Ascending aorta (tissue), 2 donors: ENCODE measurements around the gene NDUFC1. TPM values are rescaled to one million over a fixed set of nuclear protein-coding genes. Genes with fewer than 3 reads are reported as not detected.
"Not testable (repeated sequence)": the region's sequence is repeated elsewhere in the genome, so short reads cannot be mapped to it uniquely, and the experiment has no call there.

Source experiments
- DNase-seq, 2 donors: peaks; one replicate each; pipeline ENCODE4 v3.0.0-alpha.2; 2019; ENCODE audit warnings: low spot score in 2 of 2
- H3K27ac ChIP-seq, 2 donors: fragments of 200-600 bp; sonication (generic); one replicate each; pipeline ENCODE4 v1.5.1; 2016 to 2017; ENCODE audit warnings: mild to moderate bottlenecking in 1 of 2
- H3K27me3 ChIP-seq: fragments of 200-600 bp; sonication (generic); one replicate; pipeline ENCODE4 v1.5.1; 2017
- H3K36me3 ChIP-seq, 2 donors: fragments of 200-600 bp; sonication (generic); one replicate each; pipeline ENCODE4 v1.5.1; 2016
- H3K4me1 ChIP-seq, 2 donors: fragments of 200-600 bp; sonication (generic); one replicate each; pipeline ENCODE4 v1.5.1; 2016 to 2017; ENCODE audit warnings: mild to moderate bottlenecking in 1 of 2
- H3K4me3 ChIP-seq, 2 donors: fragments of 200-600 bp; sonication (generic); one replicate each; pipeline ENCODE4 v1.5.1; 2016 to 2017; ENCODE audit warnings: mild to moderate bottlenecking in 1 of 2
- H3K9me3 ChIP-seq, 2 donors: fragments of 200-600 bp; sonication (generic); one replicate each; pipeline ENCODE4 v1.5.1; 2016
- CTCF ChIP-seq, 3 experiments: fragments of 200-600 bp in 2 of 3; fragments of 450-650 bp in 1 of 3; sonication (generic) in 2 of 3; IDR thresholded peaks; one replicate each; pipeline ENCODE4 v1.5.1; 2016 to 2019; ENCODE audit warnings: antibody characterized with exemption in 3 of 3, mild to moderate bottlenecking in 1 of 3, moderate library complexity in 1 of 3
- intact Hi-C: fragments of 100-400 bp; cut with DNase I; formaldehyde crosslinking; loops from one replicate; pipeline ENCODE4 v1.15.1; 2023
- total RNA-seq: library from RNA; depleted of rRNA; stranded (reverse); fragments of >200 nt; gene quantifications from one replicate; pipeline ENCODE4 v1.1.0, GENCODE V29; 2016

The NDUFC1 gene
- total RNA-seq, 1 donor from 2014 or later, result 10.7 TPM

DNA sequence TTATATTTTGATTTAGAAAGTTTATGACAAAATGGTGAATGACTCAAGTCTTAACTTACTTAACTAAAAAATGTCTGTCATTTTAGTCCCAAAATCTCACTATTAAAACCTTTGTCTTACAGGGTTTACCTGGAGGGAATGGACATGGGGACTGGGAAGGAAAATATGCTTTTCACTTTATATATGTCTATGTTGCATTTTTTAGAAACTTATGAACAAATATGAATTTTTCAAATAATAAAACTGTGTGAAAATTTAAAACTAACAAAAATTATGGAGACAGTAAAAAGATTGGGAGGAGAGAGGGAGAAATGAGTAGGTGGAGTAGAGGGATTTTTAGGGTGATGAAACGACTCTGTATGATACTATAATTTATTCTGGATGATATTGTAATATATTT, 28.4 kb downstream of the NDUFC1 start:
- intact Hi-C loops, result no loop called here
- H3K4me3 ChIP-seq, result no peak overlapping the region
- no peaks in the 10 kb centered on the region for H3K27me3 ChIP-seq
- no peak overlapping the region for H3K27ac ChIP-seq
- no peak for TF ChIP-seq CTCF (IDR thresholded peaks at IDR 0.05)
- H3K36me3 ChIP-seq, result no peaks in the 10 kb centered on the region
- no peaks in the 10 kb centered on the region for H3K9me3 ChIP-seq
- DNase-seq, result no peak
- H3K4me1 ChIP-seq, result no peaks in the 10 kb centered on the region

DNA sequence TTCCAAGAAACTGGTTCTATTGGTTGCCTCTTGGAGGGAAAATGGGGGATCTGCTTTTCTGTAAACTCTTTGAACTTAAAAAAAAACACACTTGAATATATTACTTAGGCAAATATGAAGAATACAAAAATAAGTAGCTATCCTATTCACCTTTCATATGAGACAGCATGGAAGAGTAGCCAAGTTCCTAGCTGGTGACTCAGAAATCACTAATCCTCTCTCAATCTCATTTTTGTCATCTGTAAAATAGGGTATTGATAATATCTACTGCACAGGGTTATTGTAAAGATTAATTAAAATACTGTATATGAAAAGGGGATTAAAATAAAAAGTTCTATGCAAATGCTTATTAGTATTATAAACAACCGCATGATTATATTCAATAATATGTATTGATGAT, 35.0 kb downstream of the NDUFC1 start:
- Histone ChIP-seq H3K4me1 (peaks cover 0 to 4% of the 10 kb centered on the region in 2 donors), H3K27me3 (no peaks in the 10 kb centered on the region), H3K4me3 (no peak overlapping the region), H3K36me3 (no peaks in the 10 kb centered on the region), H3K9me3 (no peaks in the 10 kb centered on the region), H3K27ac (no peak overlapping the region)
- intact Hi-C loops, result no loop called here
- TF ChIP-seq CTCF (IDR thresholded peaks at IDR 0.05), result no peak
- DNase-seq, result no peak

GRCh38 chr4:139266583-139267257, 35.6 kb downstream of the NDUFC1 start:
- Histone ChIP-seq H3K27ac (no peak overlapping the region), H3K27me3 (no peaks in the 10 kb centered on the region), H3K36me3 (no peaks in the 10 kb centered on the region), H3K9me3 (no peaks in the 10 kb centered on the region), H3K4me1 (peaks cover 0 to 4% of the 10 kb centered on the region in 2 donors), H3K4me3 (peak overlapping the region in 1 of 2 donors; percentile 50)
- intact Hi-C loops, result no loop called here
- peak; percentile 53 to 81 for DNase-seq
- no peak for TF ChIP-seq CTCF (IDR thresholded peaks at IDR 0.05)

GRCh38 chr4:139266208-139266582, 36.1 kb downstream of the NDUFC1 start:
- H3K4me3 ChIP-seq, result peak overlapping the region in 1 of 2 donors; percentile 50
- no peak overlapping the region for H3K27ac ChIP-seq
- H3K36me3 ChIP-seq, result no peaks in the 10 kb centered on the region
- TF ChIP-seq CTCF (IDR thresholded peaks at IDR 0.05), result no peak
- intact Hi-C loops, result no loop called here
- H3K9me3 ChIP-seq, result no peaks in the 10 kb centered on the region
- DNase-seq, result no peak
- H3K27me3 ChIP-seq, result no peaks in the 10 kb centered on the region
- peaks cover 0 to 4% of the 10 kb centered on the region in 2 donors for H3K4me1 ChIP-seq

GRCh38 chr4:139265654-139266053, 36.6 kb downstream of the NDUFC1 start:
- Histone ChIP-seq H3K9me3 (no peaks in the 10 kb centered on the region), H3K27ac (no peak overlapping the region), H3K36me3 (no peaks in the 10 kb centered on the region), H3K4me1 (peaks cover 0 to 4% of the 10 kb centered on the region in 2 donors), H3K4me3 (no peak overlapping the region), H3K27me3 (no peaks in the 10 kb centered on the region)
- intact Hi-C loops, result no loop called here
- no peak for DNase-seq
- TF ChIP-seq CTCF (IDR thresholded peaks at IDR 0.05), result no peak

GRCh38 chr4:139256349-139256748, 45.9 kb downstream of the NDUFC1 start:
- Histone ChIP-seq H3K4me1 (no peaks in the 10 kb centered on the region), H3K27me3 (no peaks in the 10 kb centered on the region), H3K4me3 (no peak overlapping the region), H3K27ac (no peak overlapping the region), H3K36me3 (no peaks in the 10 kb centered on the region), H3K9me3 (no peaks in the 10 kb centered on the region)
- no peak for TF ChIP-seq CTCF (IDR thresholded peaks at IDR 0.05)
- intact Hi-C loops, result no loop called here
- no peak for DNase-seq

- H3K27me3 ChIP-seq, H3K4me3 ChIP-seq, H3K9me3 ChIP-seq, intact Hi-C loops, DNase-seq, H3K4me1 ChIP-seq, H3K36me3 ChIP-seq, H3K27ac ChIP-seq: not testable (repeated sequence)
Observed at GRCh38 chr4:139255581-139255980, 46.7 kb downstream of the NDUFC1 start.
